K562 (cell line): ENCODE data around the gene TXNRD2. TPM values are rescaled to one million over a fixed set of nuclear protein-coding genes. Genes with fewer than 3 reads are reported as not detected.
A peak's percentile ranks its signal among the peaks of the same experiment; 100 is the strongest.

Experiments
- ATAC-seq: fragments of 200-7000 bp; cut with Tn5 transposase; 3 replicates; pipeline ENCODE4 v1.9.1; 2020; ENCODE audit warnings: moderate library complexity
- BruUV-seq: library from RNA; stranded (reverse); fragments of 400-500 nt; replicated peaks from 2 replicates; lab custom pipeline; 2021; lab: Mats Ljungman, UMichigan
- CTCF ChIA-PET: fragments of 300-600 bp; formaldehyde crosslinking; extraction: SDS; loops from one replicate; lab custom pipeline; 2021; ENCODE audit warnings: low intra/inter-chr PET ratio; lab: Yijun Ruan, JAX
- POLR2A ChIA-PET: fragments of 300-600, 350-650 bp; sonication (Branson Sonifier 250); formaldehyde crosslinking; extraction: SDS; loops from one replicate; lab custom pipeline; 2021; ENCODE audit warnings: antibody characterized with exemption, inconsistent platforms; lab: Yijun Ruan, JAX
- DNase-seq, 4 experiments: peaks; one replicate each; pipeline versions ENCODE4 v3.0.0 to v3.0.0-alpha.2; 2011 to 2018; ENCODE audit warnings: low spot score in 3 of 4, mixed read lengths in 3 of 4; ENCODE audit errors: extremely low read depth in 1 of 4
- FAIRE-seq: peaks from 2 replicates; lab custom pipeline; 2011; peaks lifted over from hg19 to GRCh38; lab: Jason Lieb, UNC
- H2AFZ ChIP-seq: 2 replicates; pipeline ENCODE4 v1.6.0; 2011; ENCODE audit warnings: low read depth, low read length, control low read depth, inconsistent platforms
- H3K27ac ChIP-seq: fragments of 200-600 bp; 3 replicates; pipeline ENCODE4 v1.8.0; 2011; ENCODE audit warnings: low read depth, mild to moderate bottlenecking, control low read depth, inconsistent platforms, low read length, moderate library complexity, mixed read lengths; ENCODE audit errors: extremely low read depth
- H3K27me3 ChIP-seq, 2 experiments: fragments of 300-600 bp in 1 of 2; 2 replicates in 1 of 2; 3 replicates in 1 of 2; pipeline versions ENCODE4 v1.6.0 to v1.8.0; 2011; ENCODE audit warnings: inconsistent platforms in 2 of 2, low read length in 2 of 2, mild to moderate bottlenecking in 1 of 2, mixed read lengths in 1 of 2, moderate library complexity in 1 of 2; ENCODE audit not compliant: control insufficient read depth in 2 of 2, insufficient read depth in 2 of 2
- H3K36me3 ChIP-seq: fragments of 300-600 bp; 3 replicates; pipeline ENCODE4 v1.8.0; 2011; ENCODE audit warnings: mild to moderate bottlenecking, low read length, inconsistent platforms; ENCODE audit not compliant: control insufficient read depth, insufficient read depth
- H3K4me1 ChIP-seq, 2 experiments: fragments of 200-600 bp in 1 of 2; replicated peaks in 1 of 2; 2 replicates in 1 of 2; 3 replicates in 1 of 2; pipeline versions ENCODE4 v1.5.1 to v1.8.0; 2011; ENCODE audit warnings: inconsistent platforms in 2 of 2, low read length in 2 of 2, mild to moderate bottlenecking in 1 of 2, mixed read lengths in 1 of 2, moderate library complexity in 1 of 2; ENCODE audit not compliant: control insufficient read depth in 2 of 2, insufficient read depth in 2 of 2
- H3K4me2 ChIP-seq: 2 replicates; pipeline ENCODE4 v1.6.1; 2011; ENCODE audit warnings: low read length, control low read depth, inconsistent platforms, mixed read lengths; ENCODE audit not compliant: insufficient read depth
- H3K4me3 ChIP-seq: fragments of 200-600 bp; sonication (generic), shearing (Covaris generic); 2 replicates; pipeline ENCODE4 v1.5.1; 2016; ENCODE audit warnings: control low read depth, inconsistent platforms
- H3K79me2 ChIP-seq: fragments of 200-600 bp; 3 replicates; pipeline ENCODE4 v1.8.0; 2011; ENCODE audit warnings: low read length, inconsistent platforms; ENCODE audit not compliant: control insufficient read depth, insufficient read depth
- H3K9ac ChIP-seq, 2 experiments: 2 replicates each; pipeline versions ENCODE4 v1.6.0 to v1.6.1; 2011; ENCODE audit warnings: low read depth in 2 of 2, low read length in 2 of 2, control low read depth in 1 of 2, inconsistent platforms in 1 of 2, mild to moderate bottlenecking in 1 of 2, mixed read lengths in 1 of 2; ENCODE audit not compliant: insufficient read depth in 1 of 2
- H3K9me1 ChIP-seq: one replicate; pipeline ENCODE4 v1.6.0; 2011; ENCODE audit warnings: inconsistent platforms, mild to moderate bottlenecking, low read length, moderate library complexity; ENCODE audit not compliant: control insufficient read depth, insufficient read depth
- H3K9me3 ChIP-seq: replicated peaks from 2 replicates; pipeline ENCODE4 v1.5.1; 2011; ENCODE audit warnings: low read depth, low read length, inconsistent platforms; ENCODE audit not compliant: control insufficient read depth, insufficient read depth
- H4K20me1 ChIP-seq: replicated peaks from 2 replicates; pipeline ENCODE4 v1.6.1; 2011; ENCODE audit warnings: low read length, inconsistent platforms, mixed read lengths; ENCODE audit not compliant: control insufficient read depth, insufficient read depth
- ATF1 ChIP-seq, 2 experiments: fragments of 450-650 bp in 1 of 2; IDR thresholded peaks; 2 replicates each; pipeline ENCODE4 v1.6.1; 2016; ENCODE audit warnings: missing compliant biosample characterization in 1 of 2, missing genetic modification characterization in 1 of 2
- SPI1 ChIP-seq: IDR thresholded peaks from 2 replicates; pipeline ENCODE4 v1.6.1; 2011; ENCODE audit warnings: low read depth, low read length, control low read depth, borderline replicate concordance
- WHSC1 ChIP-seq: IDR thresholded peaks from one replicate; pipeline ENCODE4 v1.6.1; 2012; ENCODE audit warnings: low read length, control low read depth, inconsistent platforms
- ZNF408 ChIP-seq: fragments of 250-450 bp; sonication (Bioruptor Pico); IDR thresholded peaks from 2 replicates; pipeline ENCODE4 v1.4.0; 2020; ENCODE audit warnings: low read depth, mild to moderate bottlenecking, moderate library complexity
- ZNF780A ChIP-seq: fragments of 250-450 bp; sonication (Bioruptor Pico); IDR thresholded peaks from 2 replicates; pipeline ENCODE4 v1.5.0; 2021; ENCODE audit warnings: mild to moderate bottlenecking
- WGBS: fragments of 100-300 bp; shearing (Covaris generic); methylation state at CpG from one replicate; pipeline ENCODE4 v1.1.6; 2016; ENCODE audit warnings: low coverage, mixed read lengths; ENCODE audit not compliant: insufficient coverage; ENCODE audit errors: missing lambda C conversion rate; 5-methylcytosine and 5-hydroxymethylcytosine counted together
- in situ Hi-C: fragments of 300-500 bp; cut with MboI; formaldehyde crosslinking; loops from 4 replicates; pipeline ENCODE4 v1.15.0; 2018; ENCODE audit warnings: inconsistent platforms, mixed read lengths
- intact Hi-C: fragments of 100-400 bp; cut with micrococcal nuclease; formaldehyde crosslinking; loops from 2 replicates; pipeline ENCODE4 v1.14.2; 2022
- polyA plus RNA-seq, 8 experiments: library from polyadenylated mRNA; depleted of rRNA in 4 of 8; stranded (reverse) in 5 of 8; unstranded in 3 of 8; fragments of >200 nt; fragmentation: Nextera tagmentation in 2 of 8; fragmentation: Illumina TruSeq in 1 of 8; extraction: Ambion mirVana in 2 of 8; extraction: Trizol in 1 of 8; gene quantifications; 2 replicates each; pipeline versions ENCODE4 v1.2.1 to v1.2.3, GENCODE V29; 2011 to 2014; ENCODE audit warnings: inconsistent platforms in 1 of 8, missing spikeins in 1 of 8
- total RNA-seq, 7 experiments: library from RNA; depleted of rRNA in 6 of 7; stranded (reverse); fragments of >200 nt in 6 of 7; fragmentation: Illumina TruSeq in 2 of 7; extraction: Trizol in 2 of 7; gene quantifications; 2 replicates each; pipeline versions ENCODE4 v1.2.1 to v1.2.3, GENCODE V29; 2011 to 2021; ENCODE audit warnings: low replicate concordance in 1 of 7
- TF ChIP-seq, protein P1 (sequence below): fragments of 250-450 bp; sonication (Bioruptor Pico); IDR thresholded peaks from 2 replicates; pipeline ENCODE4 v1.9.0; 2021; ENCODE audit warnings: mild to moderate bottlenecking, inconsistent platforms

TXNRD2 gene
- total and polyA plus RNA-seq, 9 of the 15 experiments (the other 6 are each of a cell fraction or from before 2014, with no cell fraction given), result 3.3 to 80.2 (median 49.4) TPM

DNA sequence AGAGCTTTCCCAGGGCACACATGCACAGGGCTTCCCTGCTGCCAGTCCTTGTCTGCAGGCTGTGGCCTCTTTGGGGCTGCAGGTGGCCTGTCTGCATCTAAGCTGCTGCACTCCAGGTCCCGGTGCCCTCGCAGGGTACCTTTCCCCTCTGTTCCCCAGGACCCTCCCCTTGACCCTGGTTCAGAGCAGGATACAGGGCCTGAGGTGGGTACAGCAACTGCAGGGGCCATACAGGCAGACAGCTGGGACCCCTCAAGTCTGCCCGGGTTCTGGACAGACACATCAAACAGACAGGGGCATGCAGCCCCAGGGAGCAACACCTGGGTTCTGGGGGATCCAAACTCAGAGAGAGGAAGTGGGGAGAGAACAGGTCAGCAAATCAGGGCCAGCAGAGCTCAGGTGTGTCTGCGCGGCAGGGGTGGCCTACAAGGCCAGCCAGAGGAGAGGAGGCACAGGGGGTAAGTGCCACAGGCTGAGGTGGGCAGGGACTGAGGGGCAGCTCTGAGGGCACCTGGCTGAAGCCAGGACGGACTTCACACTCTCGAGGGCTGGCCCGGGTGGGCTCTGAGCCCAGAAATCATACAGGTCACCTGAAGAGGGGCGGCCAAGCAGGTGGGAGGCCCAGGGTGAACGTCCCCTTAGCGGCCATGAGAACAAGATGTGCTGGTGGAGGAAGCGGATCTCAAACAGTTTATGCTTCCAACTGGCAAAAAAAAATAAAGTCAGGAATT is 29.9 kb downstream of the TXNRD2 start:
- no peaks in the 10 kb centered on the region for H3K79me2 ChIP-seq
- WGBS, result 72% methylated on average over 12 of the region's 12 CpGs
- in situ Hi-C loops (loop anchor here (5.0 kb wide), 1 partner anchor 179 kb away; no protein-coding TSS in a partner anchor), intact Hi-C loops (loop anchor here (2.0 kb wide), 1 partner anchor 233 kb away; no protein-coding TSS in a partner anchor)
- peaks cover 55% of the 10 kb centered on the region for H3K36me3 ChIP-seq
- no peak overlapping the region for H2AFZ ChIP-seq
- no peaks in the 10 kb centered on the region; the same call in 1 of the 2 replicates for H4K20me1 ChIP-seq
- no peak for FAIRE-seq
- H3K4me1 ChIP-seq, result peaks cover 2 to 20% of the 10 kb centered on the region in 2 experiments; a peak in 4 of 5 replicates
- no peaks in the 10 kb centered on the region; a peak in 1 of 5 replicates for H3K27me3 ChIP-seq
- H3K4me2 ChIP-seq, result no peak overlapping the region
- H3K4me3 ChIP-seq, result no peak overlapping the region
- DNase-seq, result no peak
- CTCF ChIA-PET, result interaction anchor here (0.7 to 6.2 kb wide), 4 partner anchors 42 to 232 kb away, joined by 3 to 156 read pairs (median 15); no protein-coding TSS in a partner anchor
- H3K9me3 ChIP-seq, result no peaks in the 10 kb centered on the region
- POLR2A ChIA-PET, result interaction anchor here (0.6 to 3.5 kb wide), 18 partner anchors 11 to 413 kb away, joined by 3 to 58 read pairs (median 4); partner anchors contain the start of genes COMT and TXNRD2
- H3K9me1 ChIP-seq, result no peaks in the 10 kb centered on the region
- no peak overlapping the region for H3K27ac ChIP-seq
- peak overlapping the region in 1 of 2 experiments; percentile 1; a peak in 1 of 4 replicates for H3K9ac ChIP-seq
- BruUV-seq, result no TSS peak
- ATAC-seq, result no peak
- 0 out of 2 replicates have a peak, but pooled peaks have one; percentile 20 for TF ChIP-seq ZNF408
- TF ChIP-seq ATF1 (CRISPR knock-in tag; IDR thresholded peaks at IDR 0.05), result 0 out of 2 replicates have a peak, but pooled peaks have one; percentile 6
- TF ChIP-seq ATF1 (tag; IDR thresholded peaks at IDR 0.05), result no peak
- peak; percentile 40 for TF ChIP-seq WHSC1
- TF ChIP-seq, protein P1, sequence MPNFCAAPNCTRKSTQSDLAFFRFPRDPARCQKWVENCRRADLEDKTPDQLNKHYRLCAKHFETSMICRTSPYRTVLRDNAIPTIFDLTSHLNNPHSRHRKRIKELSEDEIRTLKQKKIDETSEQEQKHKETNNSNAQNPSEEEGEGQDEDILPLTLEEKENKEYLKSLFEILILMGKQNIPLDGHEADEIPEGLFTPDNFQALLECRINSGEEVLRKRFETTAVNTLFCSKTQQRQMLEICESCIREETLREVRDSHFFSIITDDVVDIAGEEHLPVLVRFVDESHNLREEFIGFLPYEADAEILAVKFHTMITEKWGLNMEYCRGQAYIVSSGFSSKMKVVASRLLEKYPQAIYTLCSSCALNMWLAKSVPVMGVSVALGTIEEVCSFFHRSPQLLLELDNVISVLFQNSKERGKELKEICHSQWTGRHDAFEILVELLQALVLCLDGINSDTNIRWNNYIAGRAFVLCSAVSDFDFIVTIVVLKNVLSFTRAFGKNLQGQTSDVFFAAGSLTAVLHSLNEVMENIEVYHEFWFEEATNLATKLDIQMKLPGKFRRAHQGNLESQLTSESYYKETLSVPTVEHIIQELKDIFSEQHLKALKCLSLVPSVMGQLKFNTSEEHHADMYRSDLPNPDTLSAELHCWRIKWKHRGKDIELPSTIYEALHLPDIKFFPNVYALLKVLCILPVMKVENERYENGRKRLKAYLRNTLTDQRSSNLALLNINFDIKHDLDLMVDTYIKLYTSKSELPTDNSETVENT (CRISPR knock-in tag), result peak; percentile 35; the same call in 1 of the 2 replicates
- TF ChIP-seq SPI1, result peak; percentile 28; the same call in 1 of the 2 replicates
- TF ChIP-seq ZNF780A, result no peak
